GM19238 (cell line): Measurements from ENCODE around the gene SYT8.

Experiments used
- DNase-seq: peaks from one replicate; pipeline ENCODE4 v3.0.0; 2011; ENCODE audit warnings: low spot score; ENCODE audit not compliant: insufficient read length

The SYT8 gene

DNA sequence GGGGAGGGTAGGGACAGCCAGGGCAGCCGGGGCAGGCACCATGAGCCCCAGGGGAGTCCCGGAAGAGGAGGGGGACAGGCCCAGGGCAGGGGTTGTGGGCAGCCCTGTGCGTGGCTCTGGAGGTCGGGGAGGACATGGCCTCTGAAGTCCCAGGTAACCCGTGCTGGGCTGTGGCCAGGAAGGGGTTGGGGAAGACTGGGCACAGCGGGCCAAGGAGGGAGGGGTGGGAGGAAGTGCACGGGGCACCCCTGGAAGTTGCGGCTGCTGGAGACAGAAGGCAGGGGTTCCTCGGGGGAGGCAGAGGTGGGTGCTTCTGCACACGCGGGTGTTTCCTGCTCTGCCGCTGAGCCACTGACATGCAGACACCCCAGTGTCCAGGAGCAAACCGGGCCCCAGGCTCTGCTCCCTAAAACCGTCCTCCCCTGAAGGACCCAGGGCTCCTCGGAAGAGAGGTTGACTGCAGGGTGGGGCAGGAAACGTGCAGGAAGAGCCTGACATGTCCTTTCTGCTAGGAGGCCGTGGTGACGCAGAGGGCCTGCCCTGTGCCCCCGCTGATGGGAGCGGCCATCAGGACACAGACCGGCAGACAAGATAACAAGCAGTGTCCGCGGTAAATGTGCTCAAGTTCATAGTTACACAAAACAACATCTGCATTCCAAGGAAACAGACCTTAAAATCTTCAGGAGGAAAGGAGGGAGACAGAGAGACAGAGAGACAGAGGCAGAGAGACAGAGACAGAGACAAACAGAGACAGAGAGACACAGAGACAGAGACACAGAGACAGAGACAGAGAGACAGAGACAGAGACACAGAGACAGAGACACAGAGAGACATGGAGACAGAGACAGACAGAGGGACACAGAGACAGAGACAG lies 9.7 kb downstream of the SYT8 start:
- no peak for DNase-seq

DNA sequence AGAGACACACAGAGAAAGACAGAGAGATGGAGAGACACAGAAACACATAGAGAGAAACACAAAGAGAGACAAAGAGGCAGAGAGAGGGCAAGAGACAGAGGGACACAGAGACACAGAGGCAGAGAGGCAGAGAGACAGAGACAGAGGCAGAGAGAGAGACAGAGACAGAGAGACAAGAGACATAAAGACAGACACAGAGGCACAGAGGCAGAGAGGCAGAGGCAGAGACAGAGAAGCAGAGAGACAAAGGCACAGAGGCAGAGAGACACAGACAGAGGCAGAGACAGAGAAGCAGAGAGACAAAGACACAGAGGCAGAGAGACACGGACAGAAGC lies 10.3 kb downstream of the SYT8 start:
- DNase-seq, result no peak

DNA sequence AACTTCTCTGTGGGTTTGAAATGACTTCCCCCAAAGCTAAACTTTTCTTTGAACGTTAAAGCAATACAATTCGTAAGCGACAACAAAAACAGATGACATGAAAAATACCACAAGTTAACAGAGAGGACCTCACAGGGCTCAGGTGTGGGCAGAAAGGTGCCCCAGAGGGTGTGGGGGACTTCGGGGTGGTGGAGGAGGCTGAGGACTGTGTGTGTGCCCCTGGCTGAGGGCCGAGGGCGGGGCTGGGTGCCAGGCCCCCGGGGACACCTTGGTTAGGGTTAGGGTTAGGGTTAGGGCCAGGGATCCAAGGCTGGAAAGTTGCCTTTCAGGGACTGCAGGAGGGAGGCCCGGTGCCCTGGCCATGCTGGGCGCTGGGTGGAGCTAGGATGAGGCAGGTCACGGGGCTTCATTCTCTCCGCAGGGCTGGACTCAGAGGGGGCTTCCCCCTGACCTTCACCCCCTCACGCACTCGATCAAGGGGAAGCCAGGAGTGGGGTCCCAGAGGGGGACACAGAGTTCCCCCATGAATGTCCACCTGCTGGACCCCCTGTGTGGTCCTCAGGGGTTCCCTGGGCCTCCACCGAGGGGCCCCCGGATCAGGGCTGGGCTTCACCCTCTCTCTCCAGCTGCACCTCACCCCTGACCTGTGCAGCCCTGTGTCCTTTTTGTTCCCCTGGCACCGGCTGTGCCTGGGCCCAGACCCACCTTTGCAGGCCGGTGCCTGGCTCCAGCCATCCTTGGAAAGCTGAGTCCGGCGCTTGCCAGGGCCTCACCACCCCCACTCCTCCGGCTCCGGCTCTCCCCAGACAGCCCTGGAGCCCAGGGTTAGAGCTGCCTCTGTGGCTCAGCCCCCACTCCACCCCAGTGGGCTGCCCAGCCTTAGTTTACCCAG lies 11.0 kb downstream of the SYT8 start:
- DNase-seq, result no peak

DNA sequence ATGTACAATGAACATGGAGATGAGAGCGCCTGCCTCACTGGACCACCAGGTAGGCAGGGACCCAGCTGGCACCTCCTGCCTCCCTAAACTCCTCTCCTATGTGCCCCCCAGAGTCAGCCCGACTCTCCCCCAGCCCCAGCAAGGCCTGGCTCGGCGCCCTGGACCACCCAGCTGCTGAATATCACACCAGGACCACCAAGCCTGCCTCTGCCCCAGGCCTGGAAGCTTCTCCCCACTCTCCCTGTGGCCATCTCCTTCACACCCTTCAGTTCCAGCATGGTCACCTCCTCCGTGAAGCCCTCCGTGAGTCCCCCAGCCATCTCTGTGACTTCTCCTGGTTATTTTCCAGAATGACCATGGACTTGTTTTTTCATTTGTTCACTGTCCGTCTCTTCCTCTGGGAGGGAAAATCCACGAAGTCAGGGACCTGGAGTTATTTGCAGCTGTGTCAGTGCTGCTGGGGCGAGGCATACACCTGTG lies 11.7 kb downstream of the SYT8 start:
- DNase-seq, result no peak

DNA sequence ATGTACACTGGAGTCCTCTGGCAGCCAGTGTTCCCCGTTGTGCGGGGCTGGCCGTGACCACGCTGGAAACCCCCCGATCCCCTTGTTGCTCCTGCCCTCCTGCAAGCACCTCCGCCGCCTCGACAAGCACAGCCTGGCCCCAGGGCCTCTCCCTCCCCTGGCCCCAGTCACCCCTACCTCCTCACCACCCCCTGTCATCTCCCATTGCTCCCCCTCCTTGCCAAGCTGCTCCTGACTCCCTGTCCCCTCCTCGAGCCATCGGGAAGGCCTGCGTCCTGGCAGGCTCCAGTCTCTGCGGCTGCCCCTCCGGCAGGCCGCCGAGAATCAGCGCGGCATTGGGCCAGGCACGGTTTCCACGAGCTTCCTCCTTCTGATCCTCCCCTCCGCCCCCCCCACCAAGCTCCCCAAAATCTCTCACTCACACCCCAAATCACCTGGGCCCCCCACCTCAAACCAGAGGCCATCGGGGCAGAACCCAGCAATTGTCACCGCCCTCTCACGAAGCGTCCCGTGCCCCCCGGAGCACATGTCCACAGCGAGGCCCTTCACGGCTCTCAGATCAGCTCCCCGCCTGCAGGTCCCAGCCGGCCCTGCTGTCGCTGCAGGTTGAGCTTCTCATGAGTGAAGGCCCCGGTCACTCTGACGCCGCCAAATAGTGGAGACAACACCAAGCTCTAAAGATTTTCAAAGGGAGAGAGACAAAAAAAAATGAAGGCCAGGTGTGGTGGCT lies 12.4 kb downstream of the SYT8 start:
- DNase-seq, result no peak

DNA sequence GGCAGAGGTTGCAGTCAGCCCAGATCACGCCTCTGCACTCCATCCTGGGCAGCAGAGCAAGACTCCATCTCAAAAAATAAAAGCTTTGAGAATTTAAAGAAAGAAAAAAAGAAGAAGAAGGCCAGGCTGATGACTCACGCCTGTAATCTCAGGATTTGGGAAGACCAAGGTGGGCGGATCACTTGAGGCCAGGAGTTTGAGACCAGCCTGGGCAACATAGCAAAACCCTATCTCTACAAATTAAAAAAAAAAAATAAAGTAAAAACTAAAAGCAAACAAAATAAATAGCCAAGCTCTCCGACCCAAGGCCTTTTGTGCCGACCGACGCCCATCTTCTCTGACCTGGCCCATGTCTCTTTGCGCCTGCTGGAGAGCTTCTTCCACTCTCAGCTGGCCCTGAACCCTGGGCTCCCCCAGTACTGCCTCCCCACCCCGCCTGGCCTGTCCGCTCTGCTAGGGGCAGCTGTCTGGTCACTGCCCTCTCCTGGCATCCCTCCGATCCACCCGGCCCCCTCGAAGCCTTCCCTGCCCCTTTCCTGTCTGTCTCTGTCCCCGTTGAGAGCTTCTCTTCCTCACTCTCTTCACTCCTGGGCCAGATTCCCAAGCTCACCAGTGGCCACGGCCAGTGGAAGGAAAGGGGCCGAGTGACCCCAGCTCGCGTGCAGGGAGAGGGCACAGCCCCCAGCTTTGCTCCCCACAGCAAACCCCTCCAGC lies 13.3 kb downstream of the SYT8 start:
- DNase-seq, result no peak

DNA sequence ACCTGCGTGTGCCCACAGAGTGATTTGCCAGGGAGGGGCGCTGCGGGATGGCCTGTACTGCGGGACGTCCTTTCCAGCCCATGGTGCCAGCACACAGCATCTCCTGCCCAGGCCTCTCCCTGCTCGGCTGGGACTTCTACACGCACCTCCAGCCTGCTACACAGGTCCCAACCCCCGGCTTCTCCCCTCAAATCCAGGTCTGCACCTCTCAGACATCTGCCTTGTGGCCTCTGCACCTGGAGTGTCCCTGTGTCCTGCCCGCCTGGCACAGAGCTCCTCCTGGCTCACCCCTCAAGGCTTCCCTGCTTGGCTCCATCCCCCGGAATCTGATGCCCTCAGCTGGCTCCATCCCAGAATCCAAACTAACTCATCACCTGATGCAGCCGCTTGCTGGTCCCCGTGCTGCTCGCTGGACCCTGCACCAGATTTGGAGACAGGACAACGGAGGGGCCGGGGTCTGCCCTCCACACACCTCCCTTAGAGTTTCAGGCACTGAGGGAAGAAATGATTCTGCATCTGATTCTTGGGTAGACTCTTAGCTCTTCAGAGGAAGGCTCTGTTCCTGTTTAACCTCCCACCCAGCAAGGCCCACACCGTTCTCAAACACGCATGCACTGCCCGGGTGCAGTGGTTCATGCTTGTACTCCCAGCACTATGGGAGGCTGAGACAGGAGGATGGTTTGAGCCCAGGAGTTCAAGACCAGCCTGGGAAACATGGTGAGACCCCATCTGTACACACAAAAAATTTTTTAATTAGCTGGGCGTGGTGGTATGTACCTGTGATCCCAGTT lies 14.0 kb downstream of the SYT8 start:
- no peak for DNase-seq

DNA sequence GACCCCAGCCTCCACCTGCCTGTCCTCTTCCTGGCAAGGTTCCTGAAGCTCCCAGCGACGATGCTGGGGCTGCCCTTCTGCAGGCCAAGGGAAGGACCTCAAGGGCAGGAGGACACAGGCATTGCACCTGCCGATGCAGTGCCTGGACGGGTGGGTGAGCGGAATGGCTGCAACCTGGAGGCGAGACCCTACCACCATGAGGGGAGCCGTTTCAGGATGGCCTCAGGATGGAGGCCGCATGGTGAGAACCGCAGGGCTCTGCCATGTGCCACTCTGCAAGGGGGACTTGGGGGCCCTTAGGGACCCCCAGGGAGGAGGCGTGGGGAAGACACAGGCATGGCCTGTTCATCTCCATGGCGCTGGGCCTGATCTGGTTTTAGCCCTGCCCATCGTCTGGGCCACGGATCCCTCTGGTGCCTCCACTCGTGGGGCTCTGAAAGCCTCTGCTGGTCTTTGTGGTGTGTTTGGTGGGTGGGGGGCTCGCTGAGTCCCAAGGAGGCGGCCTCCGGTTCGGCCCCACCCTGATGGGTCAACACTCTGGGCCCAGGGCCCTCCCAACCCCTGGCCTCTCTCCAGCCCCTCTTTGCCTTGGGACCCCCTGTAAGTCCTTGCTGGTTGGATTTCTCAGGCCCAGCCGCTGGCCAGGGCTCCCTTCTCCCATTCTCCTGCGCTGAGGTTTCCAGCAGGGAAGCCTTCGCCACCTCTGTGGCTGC lies 16.8 kb downstream of the SYT8 start:
- DNase-seq, result no peak

DNA sequence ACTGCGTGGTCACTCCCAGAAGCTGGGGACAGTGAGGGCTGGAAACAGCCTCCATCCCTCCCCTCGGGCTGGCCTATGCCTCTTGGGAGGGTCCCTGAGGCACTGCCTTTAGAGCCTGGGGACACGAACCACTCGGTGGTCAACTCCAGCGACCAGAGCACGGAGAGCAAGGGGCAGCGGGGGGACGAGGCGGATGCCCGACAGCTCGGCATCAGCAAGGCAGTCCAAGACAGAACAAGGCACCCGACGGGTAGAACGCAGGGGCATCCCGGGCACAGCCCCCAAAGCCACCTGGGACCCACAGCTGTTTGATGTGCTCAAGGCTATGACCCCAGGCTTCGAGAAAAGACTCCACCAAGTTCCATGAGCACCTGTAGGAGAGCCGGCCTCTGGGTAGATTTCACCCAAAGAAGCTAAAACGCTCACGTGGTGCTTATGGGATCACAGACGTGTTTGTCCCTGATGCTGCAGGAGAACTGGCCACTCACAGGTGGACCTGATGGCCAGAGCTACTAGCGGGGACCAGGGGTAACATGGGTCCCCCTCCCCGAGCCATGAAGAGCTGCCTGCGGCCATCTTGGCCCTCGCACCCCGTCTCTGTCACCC lies 17.6 kb downstream of the SYT8 start:
- no peak for DNase-seq

DNA sequence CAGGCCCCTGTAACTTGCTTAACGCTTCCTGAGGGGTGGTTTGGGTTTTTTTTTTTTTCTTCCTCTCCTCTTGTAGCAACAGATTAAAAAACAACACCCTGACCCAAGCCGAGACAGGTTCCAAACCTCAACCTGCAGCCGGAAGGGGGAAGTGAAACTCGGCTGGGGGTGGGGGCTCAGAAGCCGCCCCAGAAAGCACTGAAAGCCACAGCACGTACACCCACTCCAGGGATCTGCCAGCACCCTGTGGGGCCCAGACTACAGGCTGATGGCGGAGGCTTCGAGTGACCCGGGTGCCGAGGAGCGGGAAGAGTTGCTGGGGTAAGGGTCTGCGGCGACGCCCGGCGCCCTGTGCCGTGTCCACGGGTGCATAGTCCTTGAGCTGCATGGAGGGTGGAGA lies 18.1 kb downstream of the SYT8 start, which contains the start of gene LSP1:
Gene LSP1, plus strand, starts transcription at position 208 of the 400 bp plus-strand sequence. Its CDS starts 61 bp downstream, at position 269.
- peak; percentile 93 for DNase-seq

DNA sequence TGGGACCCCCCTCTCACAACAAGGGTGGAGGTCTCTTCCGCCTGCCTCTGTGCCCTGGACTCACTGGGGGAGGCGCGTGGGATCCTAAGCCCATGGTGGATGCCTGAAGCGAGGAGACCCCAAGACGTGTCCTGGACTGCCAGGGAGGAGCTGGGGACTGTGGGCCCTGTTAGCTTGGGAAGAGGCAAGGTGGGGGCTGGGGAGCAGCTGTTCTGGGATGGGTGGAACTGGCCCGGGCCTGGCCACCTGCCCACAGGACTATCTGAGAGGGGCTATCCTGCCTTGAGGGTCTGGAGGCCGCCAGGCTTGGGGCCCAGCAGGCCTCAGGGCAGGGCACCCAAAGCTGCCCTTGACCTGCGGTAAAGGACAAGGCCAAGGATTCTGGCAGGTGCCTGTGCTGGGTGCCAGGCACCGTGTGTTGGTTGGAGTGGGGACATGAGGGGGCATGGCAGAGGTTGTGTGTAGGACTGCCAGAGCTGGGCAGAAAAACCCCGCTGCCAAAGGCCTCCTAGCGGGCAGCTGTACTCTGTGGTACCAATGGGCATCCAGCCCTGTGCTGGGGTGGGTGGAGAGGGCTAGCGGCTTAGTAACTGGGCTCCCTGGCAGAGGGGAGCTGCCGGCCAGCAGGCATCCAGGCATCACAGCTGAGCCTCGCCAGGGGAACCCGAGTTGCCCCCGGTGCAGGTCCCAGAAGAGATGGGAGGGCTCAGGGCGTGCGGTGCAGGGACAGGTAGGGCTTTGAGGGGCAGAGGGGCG lies 18.8 kb downstream of the SYT8 start:
- DNase-seq, result no peak

DNA sequence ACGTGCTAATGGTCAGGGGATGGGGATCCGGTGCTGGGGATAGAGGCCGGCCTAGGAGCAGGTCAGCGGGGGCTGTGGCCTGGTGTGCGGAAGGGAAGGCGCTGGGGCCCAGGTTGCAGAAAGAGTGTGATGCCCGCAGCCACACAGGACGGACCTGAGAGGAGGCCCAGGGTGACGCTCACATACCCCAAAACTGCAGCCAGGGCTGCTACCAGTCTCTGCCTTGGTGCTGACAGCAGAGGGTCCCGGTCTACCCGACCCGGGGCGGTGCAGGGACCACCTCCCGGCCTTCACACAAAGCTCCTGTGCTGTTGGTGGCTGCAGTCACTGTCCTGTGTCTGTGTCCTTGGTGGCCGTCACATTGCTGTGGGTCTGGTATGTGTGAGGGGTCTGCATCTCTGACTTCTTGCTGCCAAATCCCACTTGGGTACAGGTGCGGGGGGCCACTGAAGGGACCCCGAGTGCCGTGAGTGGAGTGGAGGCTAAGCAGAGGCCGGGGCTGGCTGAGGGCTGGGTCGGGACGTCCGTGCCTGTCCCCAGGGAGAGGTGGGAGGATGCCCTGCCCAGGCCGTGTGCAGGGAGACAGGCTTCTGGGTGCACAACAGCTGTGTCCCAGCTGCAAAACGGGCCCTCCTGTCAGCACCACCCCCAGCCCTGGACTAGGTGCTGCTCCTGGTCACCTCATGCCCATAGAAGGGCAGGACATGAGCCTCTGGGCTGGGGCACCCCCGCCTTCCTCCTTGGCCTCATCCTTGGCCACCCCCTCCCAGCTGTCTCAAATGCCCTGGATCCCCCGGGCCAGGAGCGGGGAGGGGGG lies 19.6 kb downstream of the SYT8 start:
- DNase-seq, result peak; percentile 78

DNA sequence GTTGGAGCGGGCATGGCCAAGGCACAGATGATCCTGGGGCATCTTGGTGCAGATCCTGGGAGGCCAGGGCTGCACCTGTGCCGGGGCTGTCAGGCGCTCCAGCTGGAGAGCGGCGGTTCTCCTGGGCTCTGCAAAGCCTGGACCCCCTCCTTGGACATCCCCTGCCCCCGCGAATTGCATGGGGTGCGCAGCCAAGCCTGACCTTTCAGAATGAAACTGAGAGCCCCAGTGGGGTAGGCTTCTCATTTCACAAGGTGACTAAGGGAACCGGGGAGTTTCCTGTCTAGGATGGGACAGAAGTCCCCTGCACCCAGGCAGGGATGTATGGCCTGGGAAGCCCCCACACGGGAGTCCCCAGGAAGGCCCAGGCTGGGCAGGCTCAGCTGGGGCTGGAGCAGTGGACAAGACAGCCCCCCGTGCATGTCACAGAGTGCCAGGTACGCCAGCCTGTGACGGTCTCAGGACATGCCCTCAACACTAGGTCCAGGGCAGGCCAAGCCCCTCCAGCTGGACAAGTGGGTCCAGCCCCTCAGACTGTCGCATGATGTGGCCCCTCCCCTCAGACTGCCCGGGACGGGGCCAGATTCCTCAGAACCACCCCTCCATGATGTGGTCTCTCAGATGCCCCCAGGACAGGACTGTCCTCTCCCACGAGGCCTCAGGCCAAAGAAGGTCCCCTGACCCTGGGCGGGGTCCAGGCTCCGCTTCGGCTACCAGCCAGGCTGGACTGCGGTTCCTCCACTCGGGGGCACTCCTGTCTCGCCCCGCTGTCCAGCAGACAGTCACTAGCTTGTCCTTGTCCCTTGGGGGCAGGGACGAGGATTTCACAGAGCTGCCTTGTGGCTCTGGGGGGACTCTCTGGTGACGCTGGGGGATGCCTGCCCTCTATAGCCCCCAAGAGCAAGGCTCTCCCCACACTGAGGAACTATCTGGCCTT lies 20.4 kb downstream of the SYT8 start:
- peak; percentile 82 for DNase-seq

DNA sequence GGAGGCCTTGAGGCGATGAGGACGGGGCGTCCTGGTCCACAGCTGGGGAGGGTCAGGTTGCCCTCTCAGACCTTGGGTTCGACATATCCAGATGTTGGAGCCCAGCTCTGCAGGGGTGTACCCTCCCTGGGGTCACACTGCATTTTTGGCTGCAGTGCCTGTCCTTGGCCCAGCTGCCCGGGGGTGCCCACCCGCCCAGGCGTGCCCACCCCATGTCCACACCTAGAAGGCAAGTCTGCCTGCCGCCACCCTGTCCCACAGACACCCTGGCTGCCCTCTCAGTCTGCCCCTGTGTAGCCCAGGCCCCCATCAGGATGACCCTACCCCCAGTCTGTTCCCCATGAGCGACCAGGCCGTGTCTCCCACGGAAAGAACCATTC lies 21.1 kb downstream of the SYT8 start:
- DNase-seq, result no peak

DNA sequence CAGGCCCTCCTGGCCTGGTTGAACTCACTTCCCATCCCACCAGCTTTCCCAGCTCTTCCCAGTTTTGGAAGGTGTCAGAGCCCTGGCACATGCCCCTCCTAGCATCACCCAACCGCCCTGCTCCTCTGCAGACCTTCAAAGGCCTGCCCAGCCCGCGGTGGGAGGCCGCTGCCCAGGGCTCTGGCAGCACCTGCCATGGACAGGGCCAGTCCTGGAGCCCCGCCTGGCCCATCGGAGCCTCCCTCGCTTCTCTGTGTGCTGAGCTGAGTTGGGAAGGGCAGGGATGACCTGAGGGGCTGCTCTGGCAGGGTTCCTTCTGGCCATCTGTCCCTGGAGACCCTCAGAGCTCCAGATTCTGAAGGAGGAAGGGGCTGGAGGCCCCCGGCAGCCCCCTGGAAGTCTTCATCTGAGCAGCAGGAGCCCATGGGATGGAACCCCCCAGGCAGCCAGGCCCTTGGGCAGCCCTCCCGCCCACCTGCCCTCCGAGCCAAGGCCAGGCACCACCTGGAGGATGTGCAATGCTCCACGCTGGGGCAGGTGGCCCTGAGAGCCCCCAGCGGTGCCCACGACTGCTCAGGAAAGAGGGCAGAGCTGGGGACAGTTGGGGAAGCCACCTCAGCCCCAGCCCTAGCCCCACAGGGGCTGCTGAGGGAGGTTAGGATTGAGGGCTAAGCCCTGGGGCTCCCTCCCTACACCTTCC lies 21.7 kb downstream of the SYT8 start:
- DNase-seq, result no peak

DNA sequence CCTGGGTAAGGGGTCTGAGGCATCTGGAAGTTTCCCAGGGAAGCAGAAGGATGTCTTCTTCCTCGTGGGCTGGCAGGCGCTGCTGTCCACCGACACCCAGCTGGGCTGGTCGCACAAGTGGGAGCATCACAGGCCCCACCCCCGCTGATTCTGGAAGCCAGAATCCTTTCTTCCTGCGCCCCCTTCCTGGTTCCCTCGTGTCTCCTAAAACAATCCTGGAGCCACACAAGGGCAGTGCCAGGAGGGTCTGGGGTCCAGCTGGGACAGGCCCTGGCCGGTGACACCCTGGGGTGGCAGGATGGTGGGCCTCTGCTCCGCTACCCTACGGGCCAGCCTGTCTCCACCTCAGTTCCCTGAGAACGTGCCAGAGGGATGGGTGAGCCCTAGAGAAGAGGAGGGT lies 22.3 kb downstream of the SYT8 start:
- DNase-seq, result no peak
